IMR-90 (cell line): ENCODE data around the gene SRCIN1. TPM values are rescaled to one million over a fixed set of nuclear protein-coding genes. Genes with fewer than 3 reads are reported as not detected.

ENCODE experiments used
- ATAC-seq: fragments of 200-7000 bp; cut with Tn5 transposase; 2 replicates; pipeline ENCODE4 v1.9.1; 2020; ENCODE audit warnings: low read depth, mild to moderate bottlenecking, moderate library complexity
- BruUV-seq: library from RNA; stranded (reverse); fragments of 400-500 nt; replicated peaks from 2 replicates; lab custom pipeline; 2021; lab: Mats Ljungman, UMichigan
- CTCF ChIA-PET: fragments of 300-600 bp; formaldehyde crosslinking; extraction: SDS; loops from one replicate; lab custom pipeline; 2021; ENCODE audit warnings: antibody characterized with exemption; lab: Yijun Ruan, JAX
- POLR2A ChIA-PET: fragments of 300-600 bp; sonication (Branson Sonifier 250); formaldehyde crosslinking; loops from one replicate; lab custom pipeline; 2022; ENCODE audit warnings: antibody characterized with exemption; ENCODE audit not compliant: unreplicated experiment; lab: Charles Lee
- DNase-seq: peaks from one replicate; pipeline ENCODE4 v3.0.0; 2013
- H2AFZ ChIP-seq: replicated peaks from 2 replicates; pipeline ENCODE3; 2013; ENCODE audit warnings: low read length, mild to moderate bottlenecking; ENCODE audit not compliant: poor library complexity
- H2AK5ac ChIP-seq: 2 replicates; pipeline ENCODE4 v1.6.1; 2013; ENCODE audit warnings: low read depth, low read length, inconsistent platforms
- H2AK9ac ChIP-seq: replicated peaks from 2 replicates; pipeline ENCODE3; 2013; ENCODE audit warnings: mild to moderate bottlenecking, low read depth, low read length, moderate library complexity; ENCODE audit not compliant: poor library complexity
- H2BK120ac ChIP-seq: 2 replicates; pipeline ENCODE4 v1.6.1; 2013; ENCODE audit warnings: low read depth, low read length, inconsistent platforms
- H2BK15ac ChIP-seq: 3 replicates; pipeline ENCODE4 v1.6.1; 2013; ENCODE audit warnings: low read depth, low read length, inconsistent platforms
- H2BK20ac ChIP-seq: 2 replicates; pipeline ENCODE4 v1.6.1; 2013; ENCODE audit warnings: low read depth, mild to moderate bottlenecking, inconsistent platforms, low read length, moderate library complexity
- H2BK5ac ChIP-seq: 2 replicates; pipeline ENCODE4 v1.6.1; 2013; ENCODE audit warnings: mild to moderate bottlenecking, low read depth, low read length, inconsistent platforms; ENCODE audit not compliant: poor library complexity, severe bottlenecking
- H3K14ac ChIP-seq: replicated peaks from 2 replicates; pipeline ENCODE4 v1.6.1; 2013; ENCODE audit warnings: low read depth, low read length, inconsistent platforms
- H3K18ac ChIP-seq: 2 replicates; pipeline ENCODE4 v1.6.1; 2013; ENCODE audit warnings: low read depth, low read length, control low read depth
- H3K23ac ChIP-seq: 2 replicates; pipeline ENCODE4 v1.6.1; 2013; ENCODE audit warnings: low read depth, low read length, inconsistent platforms
- H3K27ac ChIP-seq: 2 replicates; pipeline ENCODE4 v1.5.1; 2013; ENCODE audit warnings: mild to moderate bottlenecking, control low read depth, low read length; ENCODE audit not compliant: insufficient read depth
- H3K27me3 ChIP-seq: 2 replicates; pipeline ENCODE4 v1.6.1; 2013; ENCODE audit warnings: low read length; ENCODE audit not compliant: control insufficient read depth, insufficient read depth
- H3K36me3 ChIP-seq: 2 replicates; pipeline ENCODE4 v1.6.1; 2013; ENCODE audit warnings: low read length, mixed read lengths; ENCODE audit not compliant: control insufficient read depth, insufficient read depth
- H3K4ac ChIP-seq: 2 replicates; pipeline ENCODE4 v1.6.1; 2013; ENCODE audit warnings: low read depth, low read length, inconsistent platforms
- H3K4me1 ChIP-seq: 2 replicates; pipeline ENCODE4 v1.6.1; 2013; ENCODE audit warnings: low read length, mixed read lengths; ENCODE audit not compliant: control insufficient read depth, insufficient read depth
- H3K4me2 ChIP-seq: 2 replicates; pipeline ENCODE4 v1.6.1; 2013; ENCODE audit warnings: low read depth, mild to moderate bottlenecking, control low read depth, low read length, moderate library complexity
- H3K4me3 ChIP-seq: 2 replicates; pipeline ENCODE4 v1.5.1; 2013; ENCODE audit warnings: low read depth, mild to moderate bottlenecking, control low read depth, low read length, moderate library complexity; ENCODE audit not compliant: insufficient read depth
- H3K56ac ChIP-seq: 2 replicates; pipeline ENCODE4 v1.6.1; 2013; ENCODE audit warnings: low read length, inconsistent platforms; ENCODE audit not compliant: insufficient read depth; ENCODE audit errors: extremely low read depth
- H3K79me1 ChIP-seq, 2 experiments: 2 replicates each; pipeline ENCODE4 v1.6.1; 2013; ENCODE audit warnings: low read length in 2 of 2, inconsistent platforms in 1 of 2, low read depth in 1 of 2
- H3K9ac ChIP-seq: 2 replicates; pipeline ENCODE4 v1.6.1; 2013; ENCODE audit warnings: low read depth, low read length, control low read depth
- H3K9me1 ChIP-seq: 2 replicates; pipeline ENCODE4 v1.6.1; 2013; ENCODE audit warnings: low read length, inconsistent platforms; ENCODE audit not compliant: insufficient read depth
- H3K9me3 ChIP-seq: 2 replicates; pipeline ENCODE4 v1.6.1; 2013; ENCODE audit warnings: low read length; ENCODE audit not compliant: control insufficient read depth, insufficient read depth
- H4K20me1 ChIP-seq: 2 replicates; pipeline ENCODE4 v1.6.1; 2013; ENCODE audit warnings: low read length, inconsistent platforms; ENCODE audit not compliant: insufficient read depth
- H4K5ac ChIP-seq: 2 replicates; pipeline ENCODE4 v1.6.1; 2013; ENCODE audit warnings: mild to moderate bottlenecking, low read depth, low read length, control low read depth
- H4K8ac ChIP-seq, 2 experiments: 2 replicates each; pipeline ENCODE4 v1.6.1; 2013; ENCODE audit warnings: low read depth in 2 of 2, low read length in 2 of 2, control low read depth in 1 of 2, inconsistent platforms in 1 of 2
- H4K91ac ChIP-seq: 2 replicates; pipeline ENCODE4 v1.6.1; 2013; ENCODE audit warnings: low read depth, low read length, inconsistent platforms; ENCODE audit not compliant: insufficient read depth
- BHLHE40 ChIP-seq: fragments of 150-350 bp; IDR thresholded peaks from 2 replicates; pipeline ENCODE4 v1.6.1; 2016; ENCODE audit warnings: mild to moderate bottlenecking, low read depth, low read length
- CEBPB ChIP-seq: IDR thresholded peaks from 2 replicates; pipeline ENCODE4 v1.6.1; 2012; ENCODE audit warnings: low read depth, low read length, improper control_type of control experiment
- CHD1 ChIP-seq: IDR thresholded peaks from 2 replicates; pipeline ENCODE4 v1.6.1; 2012; ENCODE audit warnings: low read depth, low read length, improper control_type of control experiment
- FOS ChIP-seq: fragments of 150-350 bp; IDR thresholded peaks from 2 replicates; pipeline ENCODE4 v1.6.1; 2016; ENCODE audit warnings: low read depth, low read length
- MAFK ChIP-seq: IDR thresholded peaks from 2 replicates; pipeline ENCODE4 v1.6.1; 2012; ENCODE audit warnings: low read depth, low read length, improper control_type of control experiment
- MAZ ChIP-seq: IDR thresholded peaks from 2 replicates; pipeline ENCODE4 v1.6.1; 2012; ENCODE audit warnings: low read depth, mild to moderate bottlenecking, low read length, improper control_type of control experiment, moderate library complexity, borderline replicate concordance
- NFE2L2 ChIP-seq: fragments of 150-350 bp; IDR thresholded peaks from 2 replicates; pipeline ENCODE4 v1.6.1; 2016; ENCODE audit warnings: low read depth, mild to moderate bottlenecking, low read length
- POLR2A ChIP-seq: IDR thresholded peaks from 2 replicates; pipeline ENCODE4 v1.6.1; 2012; ENCODE audit warnings: mild to moderate bottlenecking, low read depth, low read length
- RAD21 ChIP-seq: IDR thresholded peaks from 2 replicates; pipeline ENCODE4 v1.6.1; 2012; ENCODE audit warnings: low read length, improper control_type of control experiment
- RCOR1 ChIP-seq: IDR thresholded peaks from 2 replicates; pipeline ENCODE4 v1.6.1; 2012; ENCODE audit warnings: mild to moderate bottlenecking, low read length, improper control_type of control experiment; ENCODE audit not compliant: insufficient replicate concordance
- RFX5 ChIP-seq: IDR thresholded peaks from 2 replicates; pipeline ENCODE4 v1.8.0; 2012; ENCODE audit warnings: low read depth, mild to moderate bottlenecking, low read length, moderate library complexity
- SMC3 ChIP-seq: fragments of 150-350 bp; IDR thresholded peaks from 2 replicates; pipeline ENCODE4 v1.6.1; 2016; ENCODE audit warnings: low read depth, mild to moderate bottlenecking, antibody characterized with exemption, low read length, moderate library complexity
- WGBS, 2 experiments: methylation state at CpG; one replicate each; pipeline versions ENCODE4 v1.1.5 to v1.1.7; 2013; ENCODE audit warnings: missing lambda C conversion rate in 2 of 2; ENCODE audit not compliant: insufficient read length in 1 of 2; ENCODE audit errors: extremely low coverage in 2 of 2; 5-methylcytosine and 5-hydroxymethylcytosine counted together
- dilution Hi-C: fragments of 300-500 bp; cut with HindIII; formaldehyde crosslinking; loops from one replicate; pipeline ENCODE4 v1.14.3; 2018; ENCODE audit warnings: low sequenced_read_pairs; ENCODE audit not compliant: unreplicated experiment
- in situ Hi-C: fragments of 300-500 bp; cut with MboI; formaldehyde crosslinking; loops from 3 replicates; pipeline ENCODE4 v1.14.3; 2019; ENCODE audit warnings: low sequenced_read_pairs, inconsistent platforms, mixed read lengths
- intact Hi-C: fragments of 100-400 bp; cut with micrococcal nuclease; formaldehyde crosslinking; loops from 2 replicates; pipeline ENCODE4 v1.10.0; 2022
- polyA plus RNA-seq, 3 experiments: library from polyadenylated mRNA; depleted of rRNA; stranded (reverse); fragments of >200 nt; gene quantifications; 2 replicates each; pipeline ENCODE4 v1.2.3, GENCODE V29; 2012; ENCODE audit warnings: low replicate concordance in 1 of 3
- total RNA-seq: library from RNA; depleted of rRNA; stranded (reverse); fragments of >200 nt; gene quantifications from 2 replicates; pipeline ENCODE4 v1.2.3, GENCODE V29; 2012
- TF ChIP-seq, protein P1 (sequence below): fragments of 150-350 bp; IDR thresholded peaks from 2 replicates; pipeline ENCODE4 v1.6.1; 2017; ENCODE audit warnings: mild to moderate bottlenecking, antibody characterized with exemption, low read length, low read depth
- TF ChIP-seq, protein P2 (sequence below): fragments of 150-350 bp; IDR thresholded peaks from 2 replicates; pipeline ENCODE4 v1.6.1; 2016; ENCODE audit warnings: low read depth, mild to moderate bottlenecking, low read length, moderate library complexity, borderline replicate concordance
- TF ChIP-seq, protein P3 (sequence below): conservative IDR thresholded peaks from 2 replicates; pipeline ENCODE4 v1.5.1; 2012; ENCODE audit warnings: mild to moderate bottlenecking, low read depth, low read length, improper control_type of control experiment

Gene SRCIN1
- total and polyA plus RNA-seq, 2 of the 4 experiments (the other 2 are of a cell fraction): not detected

DNA sequence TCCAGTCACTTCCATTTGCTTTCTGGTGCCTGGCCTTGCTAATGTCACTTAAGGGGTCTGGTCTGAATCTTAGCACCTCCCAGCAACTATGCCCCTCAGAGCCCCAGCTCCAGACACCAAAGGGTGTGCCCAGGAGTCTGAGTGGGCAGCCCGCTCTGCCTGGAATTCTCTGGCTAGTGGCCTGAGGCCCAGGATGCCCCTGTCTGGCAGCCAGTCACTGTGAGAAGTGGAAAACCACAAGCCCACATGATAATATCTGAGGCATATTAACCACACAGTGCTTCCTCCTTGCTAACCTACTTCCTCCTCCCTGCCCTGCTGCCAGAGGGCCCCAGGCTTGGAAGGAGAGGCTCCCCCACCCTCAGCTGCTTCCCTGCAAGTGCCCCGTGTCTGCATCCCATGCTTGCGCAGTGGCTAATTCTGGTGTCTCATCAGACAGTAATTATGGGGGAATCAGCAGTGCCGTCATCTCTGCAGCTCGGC is 14.0 kb downstream of the SRCIN1 start:
- POLR2A ChIA-PET: no interaction called here
- no peak overlapping the region for H2AK5ac ChIP-seq
- ATAC-seq (no peak), DNase-seq (no peak)
- H3K4me2 ChIP-seq: no peak overlapping the region
- intact Hi-C loops: no loop called here
- H3K56ac ChIP-seq: no peak overlapping the region
- H2BK20ac ChIP-seq: no peak overlapping the region
- no peak overlapping the region for H3K23ac ChIP-seq
- H3K9me3 ChIP-seq: no peaks in the 10 kb centered on the region
- H3K18ac ChIP-seq: no peak overlapping the region
- H2AK9ac ChIP-seq: peak overlapping the region; percentile 13
- no TSS peak for BruUV-seq
- TF ChIP-seq CHD1: no peak
- TF ChIP-seq, protein P1, sequence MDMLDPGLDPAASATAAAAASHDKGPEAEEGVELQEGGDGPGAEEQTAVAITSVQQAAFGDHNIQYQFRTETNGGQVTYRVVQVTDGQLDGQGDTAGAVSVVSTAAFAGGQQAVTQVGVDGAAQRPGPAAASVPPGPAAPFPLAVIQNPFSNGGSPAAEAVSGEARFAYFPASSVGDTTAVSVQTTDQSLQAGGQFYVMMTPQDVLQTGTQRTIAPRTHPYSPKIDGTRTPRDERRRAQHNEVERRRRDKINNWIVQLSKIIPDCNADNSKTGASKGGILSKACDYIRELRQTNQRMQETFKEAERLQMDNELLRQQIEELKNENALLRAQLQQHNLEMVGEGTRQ: no peak
- TF ChIP-seq, protein P2, sequence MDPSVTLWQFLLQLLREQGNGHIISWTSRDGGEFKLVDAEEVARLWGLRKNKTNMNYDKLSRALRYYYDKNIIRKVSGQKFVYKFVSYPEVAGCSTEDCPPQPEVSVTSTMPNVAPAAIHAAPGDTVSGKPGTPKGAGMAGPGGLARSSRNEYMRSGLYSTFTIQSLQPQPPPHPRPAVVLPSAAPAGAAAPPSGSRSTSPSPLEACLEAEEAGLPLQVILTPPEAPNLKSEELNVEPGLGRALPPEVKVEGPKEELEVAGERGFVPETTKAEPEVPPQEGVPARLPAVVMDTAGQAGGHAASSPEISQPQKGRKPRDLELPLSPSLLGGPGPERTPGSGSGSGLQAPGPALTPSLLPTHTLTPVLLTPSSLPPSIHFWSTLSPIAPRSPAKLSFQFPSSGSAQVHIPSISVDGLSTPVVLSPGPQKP: no peak
- TF ChIP-seq RAD21: no peak
- no peak for TF ChIP-seq SMC3
- no peak for TF ChIP-seq MAZ
- TF ChIP-seq RCOR1: no peak
- TF ChIP-seq NFE2L2: no peak
- TF ChIP-seq MAFK: no peak
- TF ChIP-seq CEBPB: no peak
- no peak for TF ChIP-seq POLR2A
- TF ChIP-seq BHLHE40: no peak
- TF ChIP-seq RFX5: no peak
- TF ChIP-seq FOS: no peak
- TF ChIP-seq, protein P3, sequence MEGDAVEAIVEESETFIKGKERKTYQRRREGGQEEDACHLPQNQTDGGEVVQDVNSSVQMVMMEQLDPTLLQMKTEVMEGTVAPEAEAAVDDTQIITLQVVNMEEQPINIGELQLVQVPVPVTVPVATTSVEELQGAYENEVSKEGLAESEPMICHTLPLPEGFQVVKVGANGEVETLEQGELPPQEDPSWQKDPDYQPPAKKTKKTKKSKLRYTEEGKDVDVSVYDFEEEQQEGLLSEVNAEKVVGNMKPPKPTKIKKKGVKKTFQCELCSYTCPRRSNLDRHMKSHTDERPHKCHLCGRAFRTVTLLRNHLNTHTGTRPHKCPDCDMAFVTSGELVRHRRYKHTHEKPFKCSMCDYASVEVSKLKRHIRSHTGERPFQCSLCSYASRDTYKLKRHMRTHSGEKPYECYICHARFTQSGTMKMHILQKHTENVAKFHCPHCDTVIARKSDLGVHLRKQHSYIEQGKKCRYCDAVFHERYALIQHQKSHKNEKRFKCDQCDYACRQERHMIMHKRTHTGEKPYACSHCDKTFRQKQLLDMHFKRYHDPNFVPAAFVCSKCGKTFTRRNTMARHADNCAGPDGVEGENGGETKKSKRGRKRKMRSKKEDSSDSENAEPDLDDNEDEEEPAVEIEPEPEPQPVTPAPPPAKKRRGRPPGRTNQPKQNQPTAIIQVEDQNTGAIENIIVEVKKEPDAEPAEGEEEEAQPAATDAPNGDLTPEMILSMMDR: no peak
- peaks cover 96% of the 10 kb centered on the region for H3K27me3 ChIP-seq
- no CpG with 5 or more reads among the region's 5 CpGs for WGBS, 2 experiments
- no peak overlapping the region for H2BK120ac ChIP-seq
- H3K4ac ChIP-seq: no peak overlapping the region
- no peak overlapping the region for H3K4me3 ChIP-seq
- CTCF ChIA-PET: interaction anchor here (0.5 kb wide), 1 partner anchor 10 kb away, joined by 3 read pairs; no protein-coding TSS in a partner anchor
- H3K79me1 ChIP-seq: no peaks in the 10 kb centered on the region
- no peak overlapping the region for H2BK5ac ChIP-seq
- no peaks in the 10 kb centered on the region for H4K20me1 ChIP-seq
- no peaks in the 10 kb centered on the region for H3K9me1 ChIP-seq
- no peak overlapping the region for H3K14ac ChIP-seq
- H4K5ac ChIP-seq: no peak overlapping the region
- no peak overlapping the region for H3K27ac ChIP-seq
- no peak overlapping the region for H4K8ac ChIP-seq
- H4K91ac ChIP-seq: no peak overlapping the region
- no peaks in the 10 kb centered on the region for H3K36me3 ChIP-seq
- H3K9ac ChIP-seq: no peak overlapping the region
- no peak overlapping the region for H2AFZ ChIP-seq
- dilution Hi-C loops: no loop called here
- in situ Hi-C loops: no loop called here
- H2BK15ac ChIP-seq: no peak overlapping the region
- H3K4me1 ChIP-seq: no peaks in the 10 kb centered on the region
